BLaER1 treated with 17β-estradiol and CSF1 and Interleukin-3, amounts not matched to agents 10 nM and 100 nM (cell line): ENCODE measurements around the gene TNFAIP2.
"Not testable (repeated sequence)": the region's sequence is repeated elsewhere in the genome, so short reads cannot be mapped to it uniquely, and the experiment has no call there.

ENCODE experiments used
- H3K27ac ChIP-seq, 11 experiments: shearing (Covaris generic); formaldehyde crosslinking; 2 replicates each; pipeline ENCODE4 v1.8.1; 2022
- H3K27me3 ChIP-seq, 11 experiments: shearing (Covaris generic); formaldehyde crosslinking; 2 replicates each; pipeline ENCODE4 v1.8.1; 2022
- H3K36me3 ChIP-seq, 11 experiments: shearing (Covaris generic); formaldehyde crosslinking; 2 replicates each; pipeline ENCODE4 v1.8.1; 2022
- H3K4me1 ChIP-seq, 10 experiments: shearing (Covaris generic); formaldehyde crosslinking; 2 replicates each; pipeline ENCODE4 v1.8.1; 2022
- H3K4me2 ChIP-seq, 11 experiments: shearing (Covaris generic); formaldehyde crosslinking; 2 replicates each; pipeline ENCODE4 v1.8.1; 2022
- H3K4me3 ChIP-seq, 10 experiments: shearing (Covaris generic); formaldehyde crosslinking; 2 replicates each; pipeline ENCODE4 v1.8.1; 2022
- H3K9ac ChIP-seq, 11 experiments: shearing (Covaris generic); formaldehyde crosslinking; 2 replicates each; pipeline ENCODE4 v1.8.1; 2022
- H3K9me3 ChIP-seq, 11 experiments: shearing (Covaris generic); formaldehyde crosslinking; replicated peaks in 1 of 11; 2 replicates each; pipeline ENCODE4 v1.8.1; 2022
- H4K20me1 ChIP-seq, 11 experiments: shearing (Covaris generic); formaldehyde crosslinking; 2 replicates each; pipeline ENCODE4 v1.8.1; 2022
- Cebpa-rat ChIP-seq, 11 experiments: shearing (Covaris generic); IDR thresholded peaks; 2 replicates each; pipeline ENCODE4 v1.8.1; 2022

The TNFAIP2 gene

GRCh38 chr14:103115845-103116572 lies 7.3 kb upstream of the TNFAIP2 start:
- Histone ChIP-seq H3K4me1 (peaks cover 95 to 100% (median 99%) of the 10 kb centered on the region in 10 experiments), H3K4me3 (no peak overlapping the region), H3K27ac (peak overlapping the region in 4 of 11 experiments; percentile 9 to 48 (median 22); a peak in 6 of 22 replicates), H3K4me2 (peak overlapping the region in 10 of 11 experiments; percentile 7 to 92 (median 80); a peak in 20 of 22 replicates), H3K9me3 (no peaks in the 10 kb centered on the region), H3K36me3 (no peaks in the 10 kb centered on the region), H3K27me3 (no peaks in the 10 kb centered on the region), H4K20me1 (no peaks in the 10 kb centered on the region), H3K9ac (no peak overlapping the region)
- no peak for TF ChIP-seq Cebpa-rat (IDR thresholded peaks at IDR 0.05)

GRCh38 chr14:103116636-103117035 lies 6.6 kb upstream of the TNFAIP2 start:
- H3K9ac ChIP-seq: no peak overlapping the region
- no peaks in the 10 kb centered on the region for H3K36me3 ChIP-seq
- H3K9me3 ChIP-seq: no peaks in the 10 kb centered on the region
- no peak for TF ChIP-seq Cebpa-rat (IDR thresholded peaks at IDR 0.05)
- peak overlapping the region in 8 of 11 experiments; percentile 10 to 84 (median 68); a peak in 12 of 22 replicates for H3K4me2 ChIP-seq
- no peak overlapping the region for H3K4me3 ChIP-seq
- no peaks in the 10 kb centered on the region for H4K20me1 ChIP-seq
- H3K27me3 ChIP-seq: no peaks in the 10 kb centered on the region
- H3K4me1 ChIP-seq: peaks cover 95 to 100% (median 99%) of the 10 kb centered on the region in 10 experiments
- peak overlapping the region in 3 of 11 experiments; percentile 20 to 48 (median 25); a peak in 5 of 22 replicates for H3K27ac ChIP-seq

- peak overlapping the region; percentile 34 to 83 (median 57); a peak in 20 of 22 replicates for H3K4me2 ChIP-seq
- H3K9ac ChIP-seq: 0 out of 22 replicates have a peak overlapping the region, but pooled peaks of 1 of the 11 experiments have one; percentile 38
- not testable (repeated sequence) for H3K9me3 ChIP-seq, H4K20me1 ChIP-seq, H3K36me3 ChIP-seq, H3K4me3 ChIP-seq, H3K27me3 ChIP-seq
- peak overlapping the region in 8 of 11 experiments; percentile 13 to 64 (median 44); a peak in 10 of 22 replicates for H3K27ac ChIP-seq
- peaks cover 94 to 100% (median 99%) of the 10 kb centered on the region in 10 experiments for H3K4me1 ChIP-seq
Measured at GRCh38 chr14:103117499-103117898, 5.8 kb upstream of the TNFAIP2 start.

GRCh38 chr14:103118018-103118662 lies 5.1 kb upstream of the TNFAIP2 start:
- no peaks in the 10 kb centered on the region for H4K20me1 ChIP-seq
- peak overlapping the region in 5 of 10 experiments; percentile 15 to 55 (median 21); a peak in 6 of 20 replicates for H3K4me3 ChIP-seq
- no peaks in the 10 kb centered on the region for H3K36me3 ChIP-seq
- H3K4me2 ChIP-seq: peak overlapping the region; percentile 81 to 100 (median 98)
- H3K27me3 ChIP-seq: no peaks in the 10 kb centered on the region
- peak overlapping the region; percentile 56 to 98 (median 95) for H3K27ac ChIP-seq
- no peak for TF ChIP-seq Cebpa-rat (IDR thresholded peaks at IDR 0.05)
- no peaks in the 10 kb centered on the region for H3K9me3 ChIP-seq
- peaks cover 93 to 99% (median 98%) of the 10 kb centered on the region in 10 experiments for H3K4me1 ChIP-seq
- H3K9ac ChIP-seq: peak overlapping the region; percentile 30 to 73 (median 67); a peak in 18 of 22 replicates

GRCh38 chr14:103118663-103119404 lies 4.4 kb upstream of the TNFAIP2 start:
- Histone ChIP-seq H3K27me3 (no peaks in the 10 kb centered on the region), H3K4me2 (peak overlapping the region; percentile 81 to 100 (median 98)), H3K9ac (peak overlapping the region; percentile 30 to 73 (median 67); a peak in 20 of 22 replicates), H4K20me1 (peaks cover 0 to 2% (median 0%) of the 10 kb centered on the region in 11 experiments; a peak in 2 of 22 replicates), H3K36me3 (no peaks in the 10 kb centered on the region), H3K4me1 (peaks cover 86 to 94% (median 92%) of the 10 kb centered on the region in 10 experiments), H3K9me3 (no peaks in the 10 kb centered on the region), H3K27ac (peak overlapping the region; percentile 56 to 98 (median 95)), H3K4me3 (peak overlapping the region in 5 of 10 experiments; percentile 15 to 55 (median 21); a peak in 6 of 20 replicates)
- no peak for TF ChIP-seq Cebpa-rat (IDR thresholded peaks at IDR 0.05)

GRCh38 chr14:103119527-103119926 lies 3.7 kb upstream of the TNFAIP2 start:
- H3K4me1 ChIP-seq: peaks cover 82 to 94% (median 92%) of the 10 kb centered on the region in 10 experiments
- H3K36me3 ChIP-seq, H4K20me1 ChIP-seq, H3K27me3 ChIP-seq, H3K4me3 ChIP-seq, H3K9me3 ChIP-seq: not testable (repeated sequence)
- peak overlapping the region in 5 of 11 experiments; percentile 58 to 73 (median 71); a peak in 10 of 22 replicates for H3K9ac ChIP-seq
- H3K4me2 ChIP-seq: peak overlapping the region; percentile 81 to 100 (median 98)
- peak overlapping the region in 10 of 11 experiments; percentile 69 to 98 (median 95); a peak in 18 of 22 replicates for H3K27ac ChIP-seq

- no peaks in the 10 kb centered on the region for H3K9me3 ChIP-seq
- no peak for TF ChIP-seq Cebpa-rat (IDR thresholded peaks at IDR 0.05)
- peaks cover 83 to 92% (median 90%) of the 10 kb centered on the region in 10 experiments for H3K4me1 ChIP-seq
- peak overlapping the region in 3 of 10 experiments; percentile 6 to 31 (median 31); a peak in 4 of 20 replicates for H3K4me3 ChIP-seq
- peaks cover 14 to 26% (median 24%) of the 10 kb centered on the region in 11 experiments; a peak in 21 of 22 replicates for H4K20me1 ChIP-seq
- peak overlapping the region in 9 of 11 experiments; percentile 18 to 96 (median 93); a peak in 16 of 22 replicates for H3K9ac ChIP-seq
- H3K27ac ChIP-seq: peak overlapping the region; percentile 6 to 98 (median 95); a peak in 20 of 22 replicates
- H3K36me3 ChIP-seq: peaks cover 3 to 18% (median 9%) of the 10 kb centered on the region in 11 experiments; a peak in 20 of 22 replicates
- peak overlapping the region; percentile 89 to 100 (median 98) for H3K4me2 ChIP-seq
- no peaks in the 10 kb centered on the region for H3K27me3 ChIP-seq
Measured at GRCh38 chr14:103121121-103121845, 2.0 kb upstream of the TNFAIP2 start.
